GM21515 (cell line): ENCODE measurements around the gene MOB3B.

Experiments used
- ATAC-seq: cut with Tn5 transposase; IDR thresholded peaks from one replicate; pipeline ENCODE4 v1.9.1; 2021; ENCODE audit not compliant: unreplicated experiment

The MOB3B gene

GRCh38 chr9:27541740-27542139, 12.1 kb upstream of the MOB3B start:
- ATAC-seq: no peak

DNA sequence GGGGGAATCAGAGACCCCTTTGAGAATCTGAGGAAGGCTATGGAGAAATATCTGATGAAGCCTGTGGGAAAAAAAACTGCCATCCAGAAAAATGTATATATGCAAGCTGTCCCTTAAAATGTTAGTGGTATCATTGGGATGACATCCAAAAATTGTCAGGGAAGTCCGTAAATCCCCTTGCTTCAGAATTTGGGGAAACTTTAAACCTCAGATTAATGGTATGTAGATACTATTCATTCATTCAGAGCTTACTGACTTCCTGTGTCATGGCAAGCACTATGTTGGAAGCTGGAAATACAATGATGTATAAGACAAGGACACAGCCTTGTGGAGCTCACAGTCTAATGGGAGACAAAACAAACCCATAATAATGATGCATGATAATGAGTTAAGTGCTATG, 10.9 kb upstream of the MOB3B start:
- ATAC-seq: no peak

DNA sequence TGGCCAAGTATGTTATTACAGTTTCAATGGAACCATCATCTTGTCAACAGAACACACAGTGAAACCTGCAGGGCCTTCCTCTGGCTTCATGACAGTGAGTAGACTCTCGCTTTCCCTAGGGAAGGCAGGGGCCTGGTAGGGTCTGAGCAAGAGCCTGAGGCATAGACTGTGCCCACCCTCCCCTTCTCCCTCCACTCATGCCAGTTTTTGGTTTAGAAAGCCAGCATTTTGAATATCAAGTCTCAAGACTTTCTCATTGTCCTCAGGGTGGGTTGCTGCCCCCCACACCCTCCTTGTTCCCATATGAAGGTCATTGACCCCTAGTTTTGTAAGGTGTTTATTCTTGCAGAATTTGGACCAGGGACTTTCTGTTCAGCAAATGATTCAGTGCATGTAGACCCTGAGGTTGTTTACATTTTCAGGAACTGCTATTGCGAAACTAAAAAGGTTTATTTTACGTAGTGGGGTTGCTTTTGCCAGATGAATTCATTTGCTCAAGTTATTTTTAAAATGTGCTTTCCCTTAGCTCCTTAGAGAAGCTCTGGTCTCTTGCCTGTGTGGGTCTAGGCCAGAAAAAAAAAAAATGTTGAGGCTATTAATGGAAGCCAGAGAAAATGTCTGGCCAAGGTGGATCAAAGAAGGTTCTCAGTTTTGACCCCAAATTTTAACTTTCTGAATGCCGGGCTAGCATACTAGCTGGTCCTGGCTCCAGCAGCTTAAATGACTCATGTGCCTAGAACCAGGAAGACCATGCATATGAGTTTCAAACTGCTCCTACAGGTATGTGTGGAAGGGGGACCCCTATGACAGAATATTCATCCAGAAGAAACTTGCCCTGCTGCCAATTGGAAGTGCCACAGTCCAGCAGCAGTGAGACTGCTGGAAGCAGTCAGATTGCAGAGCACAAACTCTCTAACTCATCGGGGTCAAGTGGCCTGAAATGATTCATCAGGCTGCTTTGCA, 10.1 kb upstream of the MOB3B start:
- peak; percentile 44 for ATAC-seq

- ATAC-seq: no peak
These were observed 9.0 kb upstream of the MOB3B start for GRCh38 chr9:27538647-27539046.

DNA sequence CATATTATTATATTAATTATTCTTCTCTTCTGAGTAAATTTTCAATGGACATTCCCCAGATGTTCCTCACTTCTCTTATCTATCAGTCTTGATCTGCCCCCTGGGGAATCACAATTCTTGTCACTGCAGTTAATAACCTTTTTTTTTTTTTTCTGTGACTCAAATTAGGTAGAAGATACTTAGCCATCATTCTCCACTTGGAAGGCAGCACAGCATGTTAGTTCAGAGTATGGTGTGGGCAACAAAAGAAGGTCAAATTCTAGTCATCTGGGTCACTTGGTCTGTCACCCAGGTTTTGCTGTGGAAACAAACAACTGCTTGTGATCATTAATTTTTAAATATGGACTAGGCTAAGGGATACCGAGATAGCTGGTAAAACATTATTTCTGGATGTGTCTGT, 8.1 kb upstream of the MOB3B start:
- ATAC-seq: no peak

DNA sequence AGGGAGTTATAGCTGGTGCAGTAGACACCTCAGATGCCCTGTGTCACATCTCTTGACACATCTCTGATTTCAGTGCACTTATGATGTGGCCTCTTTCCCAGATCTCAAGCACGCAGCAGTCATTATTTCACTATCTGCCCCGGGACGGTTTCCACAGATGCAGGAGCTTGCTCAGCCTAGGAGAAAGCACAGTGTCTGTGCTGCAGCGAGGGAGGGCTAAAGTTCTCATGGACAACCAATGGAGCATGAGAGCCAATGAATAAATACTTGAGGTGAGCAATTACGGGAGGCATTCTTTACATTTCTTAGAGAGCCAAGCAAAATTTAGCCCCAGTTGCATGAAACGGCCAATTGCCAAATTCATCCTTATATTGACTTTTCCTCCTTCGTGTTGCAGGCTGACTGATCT, 7.4 kb upstream of the MOB3B start:
- ATAC-seq: no peak

DNA sequence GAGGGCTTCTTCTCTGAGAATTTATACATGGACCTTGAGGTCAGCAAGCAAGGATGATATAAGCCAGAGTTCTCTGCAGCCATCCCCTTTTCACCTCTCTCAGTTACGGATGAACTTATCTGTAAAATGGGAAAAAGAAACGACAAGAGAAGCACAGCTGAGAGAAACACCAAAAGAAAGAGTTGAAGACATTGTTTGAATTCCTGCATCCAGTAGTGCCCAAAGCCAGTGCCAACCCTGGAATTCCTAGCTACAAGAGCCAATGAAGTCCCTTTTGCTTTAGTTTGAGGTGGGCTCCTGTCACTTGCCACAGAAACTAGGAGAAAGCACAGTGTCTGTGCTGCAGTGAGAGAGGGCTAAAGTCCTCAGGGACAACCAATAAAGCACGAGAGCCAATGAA, 6.6 kb upstream of the MOB3B start:
- no peak for ATAC-seq

DNA sequence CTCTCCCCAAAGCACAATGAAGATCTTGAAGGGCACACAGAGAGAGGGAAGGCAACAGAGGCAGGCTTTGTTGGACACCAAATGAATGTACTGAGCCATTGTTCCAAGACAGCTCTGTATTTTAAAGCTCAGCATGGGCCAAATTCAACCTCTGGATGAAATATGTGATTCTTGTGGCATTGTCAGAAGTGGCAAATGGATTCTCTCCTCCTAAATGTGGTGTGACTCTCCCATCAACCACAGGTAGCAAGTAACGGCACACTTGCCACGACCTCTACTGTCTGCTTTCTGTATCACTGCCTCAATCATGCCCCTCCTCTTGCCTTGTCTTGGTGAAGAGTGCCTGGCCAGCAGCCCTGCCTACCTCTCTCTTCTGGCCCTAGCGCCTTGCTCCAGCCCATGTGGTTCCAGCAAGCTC, 6.1 kb upstream of the MOB3B start:
- peak; percentile 63 for ATAC-seq

- ATAC-seq: no peak
These were observed 5.1 kb upstream of the MOB3B start for GRCh38 chr9:27534658-27535209.

GRCh38 chr9:27534131-27534530, 4.5 kb upstream of the MOB3B start:
- ATAC-seq: no peak

DNA sequence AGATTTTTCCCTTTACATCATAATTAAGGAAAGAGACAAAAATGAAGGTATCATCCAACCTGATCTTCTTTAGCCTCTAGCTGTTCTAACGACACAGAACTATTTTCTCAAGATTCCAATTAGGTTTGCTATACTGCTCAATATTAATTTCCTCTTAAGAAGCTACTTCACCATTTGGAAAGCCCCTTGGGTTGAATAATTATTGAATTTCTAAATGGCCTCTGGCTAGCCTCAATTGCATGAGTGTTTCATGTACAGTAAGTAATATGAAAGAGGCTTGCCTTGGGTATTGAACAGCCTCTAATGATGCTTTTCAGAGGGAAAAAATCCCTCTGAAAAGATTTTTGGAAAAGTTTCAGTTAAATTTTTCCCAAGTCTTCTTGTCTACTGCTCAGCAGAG, 3.7 kb upstream of the MOB3B start:
- ATAC-seq: no peak

DNA sequence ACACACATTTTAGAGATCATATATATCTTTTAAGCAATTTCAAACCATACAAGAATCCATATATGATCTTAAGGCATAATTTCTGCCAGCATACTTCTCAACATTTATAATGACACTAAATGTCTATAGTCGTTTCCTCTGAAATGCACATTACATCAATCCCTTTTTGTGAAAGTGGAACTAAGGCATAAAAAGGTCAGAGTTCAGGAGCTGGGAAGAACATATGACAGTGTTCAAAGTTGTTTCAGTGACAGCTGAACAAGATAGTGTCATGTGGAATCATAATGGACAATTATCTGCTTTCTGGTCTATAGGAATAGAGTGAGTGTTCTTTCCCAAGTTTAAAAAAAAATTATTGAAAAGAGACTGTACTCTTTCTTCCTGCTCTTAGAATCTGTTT, 2.4 kb upstream of the MOB3B start:
- ATAC-seq: no peak

- ATAC-seq: no peak
These were observed 1.5 kb upstream of the MOB3B start for GRCh38 chr9:27530915-27531755.

GRCh38 chr9:27528886-27529315, 713 bp downstream of the MOB3B start:
- peak; percentile 46 for ATAC-seq

- ATAC-seq: peak; percentile 59
These were observed 1.3 kb downstream of the MOB3B start for GRCh38 chr9:27528076-27528885.

DNA sequence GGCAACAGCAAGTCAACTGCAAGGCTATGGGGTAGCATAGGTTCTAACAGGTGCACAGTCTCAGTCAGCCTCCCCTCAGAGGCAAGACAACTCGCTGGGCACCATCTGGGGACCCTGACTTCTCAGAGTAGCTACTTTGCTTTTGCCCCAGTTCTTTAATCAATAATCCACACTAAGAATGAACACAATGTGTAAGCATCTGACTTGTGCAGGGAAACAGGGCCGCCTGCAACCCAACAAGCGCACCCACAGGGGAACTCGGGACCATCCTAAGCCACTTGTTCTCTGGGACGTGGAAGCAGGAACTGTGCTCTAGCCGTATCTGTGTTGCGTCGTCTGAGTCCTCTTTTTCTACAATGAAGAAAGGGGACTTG, 1.9 kb downstream of the MOB3B start:
- no peak for ATAC-seq

DNA sequence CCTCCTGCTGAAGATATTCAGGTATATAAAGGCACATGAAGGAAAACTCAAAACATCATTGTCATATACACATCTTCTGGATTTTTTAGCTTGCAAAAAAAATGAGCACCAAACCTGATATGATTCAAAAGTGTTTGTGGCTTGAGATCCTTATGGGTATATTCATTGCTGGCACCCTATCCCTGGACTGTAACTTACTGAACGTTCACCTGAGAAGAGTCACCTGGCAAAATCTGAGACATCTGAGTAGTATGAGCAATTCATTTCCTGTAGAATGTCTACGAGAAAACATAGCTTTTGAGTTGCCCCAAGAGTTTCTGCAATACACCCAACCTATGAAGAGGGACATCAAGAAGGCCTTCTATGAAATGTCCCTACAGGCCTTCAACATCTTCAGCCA, 5.4 kb downstream of the MOB3B start, which contains the start of gene IFNK:
Gene IFNK (plus strand): TSS at position 55 of the 400 bp plus-strand sequence. CDS start 47 bp downstream, at position 102.
- ATAC-seq: no peak

- no peak for ATAC-seq
These were observed 6.5 kb downstream of the MOB3B start for GRCh38 chr9:27523141-27523540.

GRCh38 chr9:27520986-27521385, 8.6 kb downstream of the MOB3B start:
- no peak for ATAC-seq
